Activated CD8-positive, alpha-beta T cell treated with anti-CD3 and anti-CD28 coated beads for 36 hours (primary cell): ENCODE data around the gene MT1H. TPM values are rescaled to one million over a fixed set of nuclear protein-coding genes. Genes with fewer than 3 reads are reported as not detected.
"Not testable (repeated sequence)": the region's sequence is repeated elsewhere in the genome, so short reads cannot be mapped to it uniquely, and the experiment has no call there.

Experiments
- ATAC-seq: fragments of 200-7000 bp; cut with Tn5 transposase; one replicate; pipeline ENCODE4 v1.10.0; 2021; ENCODE audit warnings: mild to moderate bottlenecking, moderate library complexity
- CTCF ChIA-PET: fragments of 350-600 bp; sonication (Branson Sonifier 250); formaldehyde crosslinking; loops from one replicate; lab custom pipeline; 2021; ENCODE audit warnings: antibody characterized with exemption; lab: Charles Lee
- POLR2A ChIA-PET: fragments of 350-600 bp; sonication (Branson Sonifier 250); formaldehyde crosslinking; loops from one replicate; lab custom pipeline; 2021; ENCODE audit warnings: antibody characterized with exemption; lab: Charles Lee
- DNase-seq: peaks from one replicate; pipeline ENCODE4 v3.0.0-alpha.2; 2020
- H3K27ac Mint-ChIP-seq: one replicate; pipeline ENCODE4 v1.8.0; 2021; ENCODE audit warnings: mild to moderate bottlenecking, mixed read lengths
- H3K27me3 Mint-ChIP-seq: one replicate; pipeline ENCODE4 v1.8.0; 2021; ENCODE audit warnings: mixed read lengths
- H3K36me3 Mint-ChIP-seq: one replicate; pipeline ENCODE4 v1.8.0; 2021; ENCODE audit warnings: low read depth, mixed read lengths
- H3K4me1 Mint-ChIP-seq: one replicate; pipeline ENCODE4 v1.8.0; 2021; ENCODE audit warnings: low read depth, mixed read lengths
- H3K4me3 Mint-ChIP-seq: one replicate; pipeline ENCODE4 v1.8.0; 2021; ENCODE audit warnings: mild to moderate bottlenecking, moderate library complexity, mixed read lengths
- H3K9me3 Mint-ChIP-seq: one replicate; pipeline ENCODE4 v1.8.0; 2021; ENCODE audit warnings: mixed read lengths
- CTCF ChIP-seq: fragments of 200-600 bp; IDR thresholded peaks from one replicate; pipeline ENCODE4 v1.8.0; 2022; ENCODE audit warnings: antibody characterized with exemption, mild to moderate bottlenecking
- intact Hi-C: fragments of 100-400 bp; cut with micrococcal nuclease; formaldehyde crosslinking; loops from one replicate; pipeline ENCODE4 v1.10.0; 2022
- total RNA-seq, 2 experiments: library from RNA; stranded (reverse); gene quantifications; one replicate each; pipeline ENCODE4 v1.2.3, GENCODE V29; 2021

MT1H gene
- total RNA-seq, 2 experiments from 2014 or later, result 2.3 to 2.7 TPM

- ChIA-PET POLR2A (interaction anchor here (0.8 to 3.8 kb wide), 3 partner anchors 13 to 63 kb away, joined by 3 to 13 read pairs (median 4); no protein-coding TSS in a partner anchor), CTCF (interaction anchor here (0.8 to 1.3 kb wide), 2 partner anchors 32 to 69 kb away, joined by 3 to 5 read pairs; no protein-coding TSS in a partner anchor)
- peaks cover 59% of the 10 kb centered on the region for H3K27me3 Mint-ChIP-seq
- H3K4me1 Mint-ChIP-seq, result peaks cover 21% of the 10 kb centered on the region
- no peak overlapping the region for H3K27ac Mint-ChIP-seq
- DNase-seq, result no peak
- TF ChIP-seq CTCF, result no peak
- no peaks in the 10 kb centered on the region for H3K9me3 Mint-ChIP-seq
- ATAC-seq, result no peak
- H3K36me3 Mint-ChIP-seq, result peaks cover 2% of the 10 kb centered on the region
- no peak overlapping the region for H3K4me3 Mint-ChIP-seq
- intact Hi-C loops, result no loop called here
Observed at GRCh38 chr16:56669840-56670619, 416 bp downstream of the MT1H start.

- Mint-ChIP-seq H3K9me3 (no peaks in the 10 kb centered on the region), H3K27ac (no peak overlapping the region), H3K4me1 (peaks cover 27% of the 10 kb centered on the region), H3K4me3 (no peak overlapping the region), H3K27me3 (peaks cover 58% of the 10 kb centered on the region), H3K36me3 (peaks cover 2% of the 10 kb centered on the region)
- no peak for ATAC-seq
- CTCF ChIA-PET, result interaction anchor here (1.6 kb wide), 1 partner anchor 32 kb away, joined by 5 read pairs; no protein-coding TSS in a partner anchor
- no peak for DNase-seq
- intact Hi-C loops, result no loop called here
- no peak for TF ChIP-seq CTCF
- POLR2A ChIA-PET, result interaction anchor here (1.0 kb wide), 1 partner anchor 13 kb away, joined by 4 read pairs; no protein-coding TSS in a partner anchor
Observed at GRCh38 chr16:56670620-56670934, 963 bp downstream of the MT1H start.

- intact Hi-C loops, DNase-seq, H3K4me3 Mint-ChIP-seq, ATAC-seq, H3K36me3 Mint-ChIP-seq, H3K9me3 Mint-ChIP-seq, POLR2A ChIA-PET, H3K27ac Mint-ChIP-seq: not testable (repeated sequence)
- CTCF ChIA-PET, result interaction anchor here (1.3 to 1.6 kb wide), 2 partner anchors 30 to 71 kb away, joined by 3 to 5 read pairs; no protein-coding TSS in a partner anchor
- Mint-ChIP-seq H3K4me1 (peaks cover 36% of the 10 kb centered on the region), H3K27me3 (peaks cover 51% of the 10 kb centered on the region)
Observed at GRCh38 chr16:56671691-56672090, 2.1 kb downstream of the MT1H start.

GRCh38 chr16:56672171-56672570 is 2.6 kb downstream of the MT1H start:
- Mint-ChIP-seq H3K4me1 (peaks cover 36% of the 10 kb centered on the region), H3K27me3 (peaks cover 48% of the 10 kb centered on the region)
- ATAC-seq, H3K36me3 Mint-ChIP-seq, DNase-seq, H3K27ac Mint-ChIP-seq, H3K9me3 Mint-ChIP-seq, POLR2A ChIA-PET, intact Hi-C loops, H3K4me3 Mint-ChIP-seq: not testable (repeated sequence)
- CTCF ChIA-PET, result interaction anchor here (1.3 to 2.3 kb wide), 6 partner anchors 11 to 72 kb away, joined by 3 to 15 read pairs (median 6); partner anchors contain the start of gene MT1X

GRCh38 chr16:56672761-56673536 is 3.3 kb downstream of the MT1H start:
- no peaks in the 10 kb centered on the region for H3K9me3 Mint-ChIP-seq
- H3K4me1 Mint-ChIP-seq, result peaks cover 36% of the 10 kb centered on the region
- peaks cover 41% of the 10 kb centered on the region for H3K27me3 Mint-ChIP-seq
- intact Hi-C loops, result no loop called here
- DNase-seq, result no peak
- ATAC-seq, result no peak
- POLR2A ChIA-PET, result no interaction called here
- no peak overlapping the region for H3K27ac Mint-ChIP-seq
- no peak for TF ChIP-seq CTCF
- no peaks in the 10 kb centered on the region for H3K36me3 Mint-ChIP-seq
- no peak overlapping the region for H3K4me3 Mint-ChIP-seq
- CTCF ChIA-PET, result interaction anchor here (0.9 to 2.3 kb wide), 10 partner anchors 10 to 159 kb away, joined by 3 to 15 read pairs (median 4); partner anchors contain the start of gene MT1X
